SIG-M5 (cell line): ENCODE results near the gene MED16.
A peak's percentile ranks its signal among the peaks of the same experiment; 100 is the strongest.
"Not testable (repeated sequence)": the region's sequence is repeated elsewhere in the genome, so short reads cannot be mapped to it uniquely, and the experiment has no call there.

Source experiments
- DNase-seq: peaks from one replicate; lab custom pipeline; 2025; lab: John Stamatoyannopoulos, UW

The MED16 gene

GRCh38 chr19:853614-854220 lies 39.3 kb downstream of the MED16 start:
- not testable (repeated sequence) for DNase-seq

GRCh38 chr19:853014-853585 lies 39.9 kb downstream of the MED16 start:
- DNase-seq = no peak

- DNase-seq = no peak
Observed at GRCh38 chr19:852136-853013, 40.6 kb downstream of the MED16 start, which contains the start of gene ELANE. TSS of gene ELANE (plus strand) at chr19:852303. CDS start at chr19:852329, 26 bp downstream.

- no peak for DNase-seq
Observed at GRCh38 chr19:850979-851335, 42.0 kb downstream of the MED16 start.

- DNase-seq = no peak
Observed at GRCh38 chr19:850221-850978, 42.6 kb downstream of the MED16 start.

GRCh38 chr19:849195-849594 lies 43.8 kb downstream of the MED16 start:
- not testable (repeated sequence) for DNase-seq

- no peak for DNase-seq
Observed at GRCh38 chr19:848386-848921, 44.5 kb downstream of the MED16 start.

- DNase-seq = no peak
Observed at GRCh38 chr19:845707-846521, 47.1 kb downstream of the MED16 start.

GRCh38 chr19:844546-844971 lies 48.4 kb downstream of the MED16 start:
- no peak for DNase-seq

GRCh38 chr19:843836-844545 lies 49.0 kb downstream of the MED16 start:
- DNase-seq = no peak

GRCh38 chr19:843180-843835 lies 49.7 kb downstream of the MED16 start:
- no peak for DNase-seq

- DNase-seq = not testable (repeated sequence)
Observed at GRCh38 chr19:842802-843179, 50.2 kb downstream of the MED16 start.

- no peak for DNase-seq
Observed at GRCh38 chr19:840519-841206, 52.3 kb downstream of the MED16 start, which contains the start of gene PRTN3. TSS of gene PRTN3 (plus strand) at chr19:840999. CDS start at chr19:841009, 10 bp downstream.

GRCh38 chr19:835210-835810 lies 57.7 kb downstream of the MED16 start:
- DNase-seq = peak; percentile 62

GRCh38 chr19:834216-834615 lies 58.8 kb downstream of the MED16 start:
- DNase-seq = no peak

GRCh38 chr19:831407-832369 lies 61.3 kb downstream of the MED16 start:
- no peak for DNase-seq

- DNase-seq = no peak
Observed at GRCh38 chr19:829129-829758, 63.7 kb downstream of the MED16 start.
